Transverse colon (tissue), 4 donors: ENCODE measurements around the gene SLC2A1.

ENCODE experiments used
- EP300 ChIP-seq: sonication (generic); formaldehyde crosslinking; IDR thresholded peaks from one replicate; pipeline ENCODE4 v1.6.1; 2017; ENCODE audit warnings: antibody characterized with exemption, low read depth
- POLR2A ChIP-seq: fragments of 450-650 bp; IDR thresholded peaks from one replicate; pipeline ENCODE4 v1.6.1; 2016; ENCODE audit warnings: antibody characterized with exemption, mild to moderate bottlenecking, moderate library complexity
- POLR2AphosphoS5 ChIP-seq, 3 donors: sonication (generic); formaldehyde crosslinking; IDR thresholded peaks; one replicate each; pipeline ENCODE4 v1.6.1; 2016; ENCODE audit warnings: antibody characterized with exemption in 3 of 3
- TF ChIP-seq, protein P1 (sequence below), 5 experiments: fragments of 200-600 bp in 3 of 5; fragments of 450-650 bp in 2 of 5; sonication (generic) in 3 of 5; IDR thresholded peaks; 1 replicate in 2 of 5; 2 replicates in 3 of 5; pipeline ENCODE4 v1.5.1; 2016 to 2017; ENCODE audit warnings: antibody characterized with exemption in 5 of 5, inconsistent platforms in 3 of 5, mild to moderate bottlenecking in 2 of 5, moderate library complexity in 1 of 5

DNA sequence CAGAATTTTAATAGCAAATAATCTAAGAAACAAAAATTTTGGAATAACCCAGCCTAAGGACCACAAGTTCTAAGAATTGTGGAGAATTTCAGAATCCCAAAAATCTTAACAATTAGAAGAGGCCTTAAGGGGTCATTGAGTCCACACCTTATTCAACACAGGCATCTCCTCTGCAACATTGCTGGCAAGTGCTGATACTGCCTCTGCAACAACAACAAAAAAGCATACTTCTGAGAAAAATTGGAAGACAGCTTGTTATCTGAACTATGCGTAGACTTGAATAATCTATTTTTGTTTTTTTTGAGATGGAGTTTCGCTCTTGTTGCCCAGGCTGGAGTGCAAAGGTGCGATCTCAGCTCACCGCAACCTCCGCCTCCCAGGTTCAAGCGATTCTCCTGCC, 24.0 kb upstream of the SLC2A1 start:
- TF ChIP-seq, protein P1, sequence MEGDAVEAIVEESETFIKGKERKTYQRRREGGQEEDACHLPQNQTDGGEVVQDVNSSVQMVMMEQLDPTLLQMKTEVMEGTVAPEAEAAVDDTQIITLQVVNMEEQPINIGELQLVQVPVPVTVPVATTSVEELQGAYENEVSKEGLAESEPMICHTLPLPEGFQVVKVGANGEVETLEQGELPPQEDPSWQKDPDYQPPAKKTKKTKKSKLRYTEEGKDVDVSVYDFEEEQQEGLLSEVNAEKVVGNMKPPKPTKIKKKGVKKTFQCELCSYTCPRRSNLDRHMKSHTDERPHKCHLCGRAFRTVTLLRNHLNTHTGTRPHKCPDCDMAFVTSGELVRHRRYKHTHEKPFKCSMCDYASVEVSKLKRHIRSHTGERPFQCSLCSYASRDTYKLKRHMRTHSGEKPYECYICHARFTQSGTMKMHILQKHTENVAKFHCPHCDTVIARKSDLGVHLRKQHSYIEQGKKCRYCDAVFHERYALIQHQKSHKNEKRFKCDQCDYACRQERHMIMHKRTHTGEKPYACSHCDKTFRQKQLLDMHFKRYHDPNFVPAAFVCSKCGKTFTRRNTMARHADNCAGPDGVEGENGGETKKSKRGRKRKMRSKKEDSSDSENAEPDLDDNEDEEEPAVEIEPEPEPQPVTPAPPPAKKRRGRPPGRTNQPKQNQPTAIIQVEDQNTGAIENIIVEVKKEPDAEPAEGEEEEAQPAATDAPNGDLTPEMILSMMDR (IDR thresholded peaks at IDR 0.05): no peak
- TF ChIP-seq POLR2A: no peak
- no peak for TF ChIP-seq EP300
- TF ChIP-seq POLR2AphosphoS5 (IDR thresholded peaks at IDR 0.05): no peak
